HG02623 (cell line): ENCODE data around the gene RAB33B.
"Not testable (repeated sequence)": the region's sequence is repeated elsewhere in the genome, so short reads cannot be mapped to it uniquely, and the experiment has no call there.

Experiments used
- ATAC-seq: cut with Tn5 transposase; IDR thresholded peaks from one replicate; pipeline ENCODE4 v1.9.1; 2021; ENCODE audit warnings: moderate library complexity; ENCODE audit not compliant: unreplicated experiment

RAB33B gene

GRCh38 chr4:139461022-139461628, 7.2 kb downstream of the RAB33B start:
- no peak for ATAC-seq

- not testable (repeated sequence) for ATAC-seq
These were observed 10.6 kb downstream of the RAB33B start for GRCh38 chr4:139464512-139464911.

- no peak for ATAC-seq
These were observed 12.0 kb downstream of the RAB33B start for GRCh38 chr4:139465922-139466321.

- not testable (repeated sequence) for ATAC-seq
These were observed 14.8 kb downstream of the RAB33B start for GRCh38 chr4:139468756-139469155.

GRCh38 chr4:139469216-139469615, 15.3 kb downstream of the RAB33B start:
- no peak for ATAC-seq

GRCh38 chr4:139469869-139470268, 15.9 kb downstream of the RAB33B start:
- no peak for ATAC-seq

- no peak for ATAC-seq
These were observed 16.4 kb downstream of the RAB33B start for GRCh38 chr4:139470295-139470694.

- no peak for ATAC-seq
These were observed 17.2 kb downstream of the RAB33B start for GRCh38 chr4:139470997-139471665.

- ATAC-seq: no peak
These were observed 18.9 kb downstream of the RAB33B start for GRCh38 chr4:139472852-139473251.

GRCh38 chr4:139476363-139476762, 22.4 kb downstream of the RAB33B start:
- no peak for ATAC-seq

GRCh38 chr4:139481465-139481864, 27.5 kb downstream of the RAB33B start:
- ATAC-seq: no peak

- no peak for ATAC-seq
These were observed 29.1 kb downstream of the RAB33B start for GRCh38 chr4:139483000-139483399.

- no peak for ATAC-seq
These were observed 30.9 kb downstream of the RAB33B start for GRCh38 chr4:139484783-139485311.

GRCh38 chr4:139488442-139488841, 34.5 kb downstream of the RAB33B start:
- no peak for ATAC-seq

- no peak for ATAC-seq
These were observed 35.7 kb downstream of the RAB33B start for GRCh38 chr4:139489638-139490037.

- ATAC-seq: no peak
These were observed 38.5 kb downstream of the RAB33B start for GRCh38 chr4:139492429-139492828.

GRCh38 chr4:139493176-139493575, 39.3 kb downstream of the RAB33B start:
- no peak for ATAC-seq

GRCh38 chr4:139499186-139499585, 45.3 kb downstream of the RAB33B start:
- no peak for ATAC-seq

- ATAC-seq: no peak
These were observed 47.2 kb downstream of the RAB33B start for GRCh38 chr4:139501117-139501516.

- ATAC-seq: no peak
These were observed 47.6 kb downstream of the RAB33B start for GRCh38 chr4:139501527-139501926.

GRCh38 chr4:139501927-139502899, 48.3 kb downstream of the RAB33B start:
- no peak for ATAC-seq
